Nephron (organoid): ENCODE data around the gene PACRGL.

ENCODE experiments used
- H3K27ac Mint-ChIP-seq, 3 experiments: 2 replicates each; pipeline ENCODE4 v1.8.0; 2020; ENCODE audit warnings: mixed read lengths in 3 of 3, mild to moderate bottlenecking in 2 of 3, moderate library complexity in 1 of 3
- H3K27me3 Mint-ChIP-seq: 2 replicates; pipeline ENCODE4 v1.8.0; 2021; ENCODE audit warnings: low read depth, mild to moderate bottlenecking, moderate library complexity, mixed read lengths
- H3K36me3 Mint-ChIP-seq: 2 replicates; pipeline ENCODE4 v1.8.0; 2020; ENCODE audit warnings: low read depth, mixed read lengths
- H3K4me1 Mint-ChIP-seq: 2 replicates; pipeline ENCODE4 v1.8.0; 2020; ENCODE audit warnings: mixed read lengths
- H3K4me3 Mint-ChIP-seq, 3 experiments: 2 replicates each; pipeline ENCODE4 v1.8.0; 2020; ENCODE audit warnings: mild to moderate bottlenecking in 3 of 3, mixed read lengths in 3 of 3, moderate library complexity in 2 of 3
- H3K9me3 Mint-ChIP-seq: 2 replicates; pipeline ENCODE4 v1.8.0; 2020; ENCODE audit warnings: mixed read lengths
- TF ChIP-seq, protein P1 (sequence below), 3 experiments: fragments of 200-600 bp; sonication (generic); IDR thresholded peaks; one replicate each; pipeline ENCODE4 v1.5.0; 2021; ENCODE audit warnings: antibody characterized with exemption in 3 of 3; ENCODE audit not compliant: unreplicated experiment in 3 of 3

Gene PACRGL

DNA sequence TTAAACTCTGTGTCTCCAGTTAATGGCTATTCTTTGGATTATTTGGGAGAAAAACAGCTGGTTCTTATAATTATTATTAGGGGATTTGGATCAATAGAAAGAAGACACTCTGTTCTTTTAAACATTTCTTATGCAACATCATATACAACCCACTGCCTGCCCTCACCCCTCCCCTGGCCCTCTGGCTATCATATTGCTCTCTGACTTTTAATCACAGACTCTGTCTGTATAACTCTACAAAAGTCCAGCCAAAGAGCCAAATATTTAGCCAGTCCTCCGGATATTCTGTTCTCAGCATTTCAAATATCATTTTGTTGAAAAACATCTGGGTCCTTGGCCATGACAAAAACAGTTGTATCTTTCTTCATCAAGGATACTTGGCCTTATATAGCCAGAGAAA lies 19.0 kb upstream of the PACRGL start:
- TF ChIP-seq, protein P1, sequence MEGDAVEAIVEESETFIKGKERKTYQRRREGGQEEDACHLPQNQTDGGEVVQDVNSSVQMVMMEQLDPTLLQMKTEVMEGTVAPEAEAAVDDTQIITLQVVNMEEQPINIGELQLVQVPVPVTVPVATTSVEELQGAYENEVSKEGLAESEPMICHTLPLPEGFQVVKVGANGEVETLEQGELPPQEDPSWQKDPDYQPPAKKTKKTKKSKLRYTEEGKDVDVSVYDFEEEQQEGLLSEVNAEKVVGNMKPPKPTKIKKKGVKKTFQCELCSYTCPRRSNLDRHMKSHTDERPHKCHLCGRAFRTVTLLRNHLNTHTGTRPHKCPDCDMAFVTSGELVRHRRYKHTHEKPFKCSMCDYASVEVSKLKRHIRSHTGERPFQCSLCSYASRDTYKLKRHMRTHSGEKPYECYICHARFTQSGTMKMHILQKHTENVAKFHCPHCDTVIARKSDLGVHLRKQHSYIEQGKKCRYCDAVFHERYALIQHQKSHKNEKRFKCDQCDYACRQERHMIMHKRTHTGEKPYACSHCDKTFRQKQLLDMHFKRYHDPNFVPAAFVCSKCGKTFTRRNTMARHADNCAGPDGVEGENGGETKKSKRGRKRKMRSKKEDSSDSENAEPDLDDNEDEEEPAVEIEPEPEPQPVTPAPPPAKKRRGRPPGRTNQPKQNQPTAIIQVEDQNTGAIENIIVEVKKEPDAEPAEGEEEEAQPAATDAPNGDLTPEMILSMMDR (IDR thresholded peaks at IDR 0.05; ENCODE audit: unreplicated experiment in 3 of 3): no peak
- peak overlapping the region; percentile 72 to 82 (median 76) for H3K27ac Mint-ChIP-seq
- no peaks in the 10 kb centered on the region for H3K36me3 Mint-ChIP-seq
- no peak overlapping the region for H3K4me3 Mint-ChIP-seq
- no peaks in the 10 kb centered on the region for H3K27me3 Mint-ChIP-seq
- peaks cover 51% of the 10 kb centered on the region for H3K4me1 Mint-ChIP-seq
- H3K9me3 Mint-ChIP-seq: peaks cover 2% of the 10 kb centered on the region

DNA sequence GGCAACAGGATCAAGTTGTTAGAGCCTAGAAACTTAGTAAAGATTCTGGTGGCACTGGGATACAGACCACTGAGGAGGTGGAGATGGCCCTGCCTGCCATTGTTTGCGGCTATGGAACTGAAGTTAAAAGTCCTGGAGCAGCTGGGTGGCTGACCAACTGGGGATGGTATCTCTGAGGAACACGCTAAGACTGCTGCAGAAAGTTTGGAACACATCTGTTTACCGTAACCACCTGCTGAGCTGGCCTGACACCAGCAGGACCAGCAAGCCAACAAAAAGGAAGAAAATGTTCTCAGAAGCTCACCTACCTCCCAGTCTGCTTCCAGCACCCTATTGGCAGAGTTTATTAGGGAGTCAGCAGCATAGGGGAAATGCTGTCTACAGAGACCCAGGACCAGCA lies 17.4 kb upstream of the PACRGL start:
- Mint-ChIP-seq H3K9me3 (peaks cover under 1% of the 10 kb centered on the region), H3K4me3 (no peak overlapping the region), H3K27me3 (no peaks in the 10 kb centered on the region), H3K27ac (peak overlapping the region in 2 of 3 experiments; percentile 71 to 82), H3K36me3 (no peaks in the 10 kb centered on the region), H3K4me1 (peaks cover 40% of the 10 kb centered on the region)
- TF ChIP-seq, protein P1 (IDR thresholded peaks at IDR 0.05; ENCODE audit: unreplicated experiment in 3 of 3): no peak

DNA sequence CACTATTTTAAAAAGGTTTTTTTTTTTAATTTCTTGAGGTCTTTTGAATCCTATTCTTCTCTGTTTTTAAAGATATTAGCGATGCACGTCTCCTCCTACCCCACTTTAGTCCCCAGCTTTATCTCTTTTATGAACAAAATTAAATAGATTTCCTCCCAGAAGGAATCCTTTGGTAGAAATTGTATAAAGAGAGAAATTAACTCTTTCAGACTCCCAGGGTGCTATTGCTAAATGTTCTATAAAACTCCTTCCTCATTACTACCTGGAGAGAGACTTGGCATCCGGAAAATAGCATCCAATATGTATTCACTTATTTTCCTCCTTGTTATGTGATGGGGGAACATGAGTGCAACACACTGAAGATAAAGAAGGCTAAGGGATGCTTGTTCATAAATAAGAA lies 16.5 kb upstream of the PACRGL start:
- TF ChIP-seq, protein P1 (IDR thresholded peaks at IDR 0.05; ENCODE audit: unreplicated experiment in 3 of 3): no peak
- Mint-ChIP-seq H3K4me3 (no peak overlapping the region), H3K36me3 (no peaks in the 10 kb centered on the region), H3K27me3 (no peaks in the 10 kb centered on the region), H3K9me3 (no peaks in the 10 kb centered on the region), H3K27ac (peak overlapping the region in 1 of 3 experiments; percentile 59), H3K4me1 (peaks cover 47% of the 10 kb centered on the region)

DNA sequence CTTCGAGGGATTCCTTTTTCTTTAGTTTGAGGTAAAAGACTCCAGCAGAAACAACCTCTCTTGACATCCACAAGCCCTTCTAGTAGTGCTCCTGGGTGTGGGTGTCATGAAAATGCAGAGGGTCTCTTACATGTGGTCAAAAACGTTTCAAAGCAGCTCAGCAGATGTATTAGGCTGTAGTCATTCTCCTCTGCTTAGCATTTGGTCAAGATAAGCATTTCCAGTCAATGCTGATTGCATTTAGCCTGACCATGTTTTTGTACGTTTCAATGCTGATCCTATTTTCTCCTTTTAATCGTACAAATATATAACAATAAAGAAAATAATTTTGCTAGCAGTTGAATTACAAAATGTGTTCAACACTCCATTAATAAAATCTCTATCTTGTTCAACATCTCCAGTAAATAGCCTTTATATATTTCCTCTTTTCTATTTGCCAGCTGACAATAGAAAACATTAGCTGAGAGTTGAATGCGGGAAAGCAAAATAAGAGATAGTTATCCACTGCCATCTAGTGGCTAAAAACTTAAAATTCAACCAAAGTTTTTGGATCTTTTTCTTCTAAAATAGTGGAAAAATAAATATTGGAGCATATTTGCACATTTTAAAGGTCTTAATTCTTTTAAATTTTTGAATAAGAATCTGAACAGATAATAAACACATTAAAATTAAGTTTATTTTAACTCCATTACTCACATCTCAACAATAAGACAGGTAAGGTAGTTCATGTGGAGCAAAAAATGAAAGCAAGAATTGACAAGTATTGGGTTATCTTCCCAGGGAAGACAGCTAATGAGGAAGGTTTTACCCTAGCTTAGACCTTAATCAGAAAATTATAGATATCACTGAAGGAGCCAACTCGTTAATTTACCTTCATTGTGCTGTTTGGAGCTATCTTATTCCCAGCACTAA lies 15.2 kb upstream of the PACRGL start:
- no peaks in the 10 kb centered on the region for H3K27me3 Mint-ChIP-seq
- H3K4me3 Mint-ChIP-seq: no peak overlapping the region
- H3K36me3 Mint-ChIP-seq: no peaks in the 10 kb centered on the region
- TF ChIP-seq, protein P1 (IDR thresholded peaks at IDR 0.05; ENCODE audit: unreplicated experiment in 3 of 3): peak; percentile 63 to 84 (median 68)
- H3K4me1 Mint-ChIP-seq: peaks cover 42% of the 10 kb centered on the region
- no peaks in the 10 kb centered on the region for H3K9me3 Mint-ChIP-seq
- H3K27ac Mint-ChIP-seq: peak overlapping the region; percentile 16 to 59 (median 44)

DNA sequence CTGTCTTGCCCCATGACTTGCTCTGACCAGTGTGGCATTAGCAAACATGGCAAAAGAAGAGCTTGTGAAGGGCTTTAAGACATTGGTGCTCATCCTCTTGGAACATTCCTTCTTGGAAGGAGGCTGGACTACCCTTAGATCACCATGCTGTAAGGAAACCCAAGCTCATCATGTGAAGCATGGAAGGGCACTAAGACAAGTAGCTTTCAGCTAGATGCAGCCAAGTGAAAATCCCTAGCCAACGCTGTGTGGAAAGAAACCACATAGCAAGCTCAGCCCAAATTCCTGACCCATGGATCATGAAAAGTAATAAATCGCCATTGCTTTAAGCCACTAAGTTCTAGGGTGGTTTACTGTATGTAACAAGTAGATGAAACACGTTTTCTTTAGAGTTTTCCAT lies 12.4 kb upstream of the PACRGL start:
- peak overlapping the region in 1 of 3 experiments; percentile 55 for H3K27ac Mint-ChIP-seq
- H3K9me3 Mint-ChIP-seq: no peaks in the 10 kb centered on the region
- no peak overlapping the region for H3K4me3 Mint-ChIP-seq
- TF ChIP-seq, protein P1 (IDR thresholded peaks at IDR 0.05; ENCODE audit: unreplicated experiment in 3 of 3): no peak
- H3K36me3 Mint-ChIP-seq: no peaks in the 10 kb centered on the region
- H3K4me1 Mint-ChIP-seq: peaks cover 25% of the 10 kb centered on the region
- no peaks in the 10 kb centered on the region for H3K27me3 Mint-ChIP-seq

DNA sequence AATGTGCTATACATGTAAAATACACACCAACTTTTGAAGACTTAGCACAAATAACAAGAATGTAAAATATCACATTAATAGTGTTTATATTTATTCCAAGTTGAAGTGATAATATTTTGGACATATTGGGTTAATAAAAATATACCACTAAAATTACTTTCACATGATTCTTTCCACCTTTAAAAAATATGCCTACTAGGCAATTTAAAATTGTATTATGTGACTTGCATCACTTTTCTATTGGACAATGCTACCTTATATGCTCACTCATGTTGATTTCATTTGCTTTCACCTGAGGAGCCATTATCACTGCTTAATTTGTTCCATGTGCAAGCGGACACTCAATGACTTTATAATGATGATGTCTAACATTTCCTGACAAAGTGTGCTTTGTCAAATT lies 3.4 kb upstream of the PACRGL start:
- H3K36me3 Mint-ChIP-seq: no peaks in the 10 kb centered on the region
- H3K4me3 Mint-ChIP-seq: no peak overlapping the region
- no peaks in the 10 kb centered on the region for H3K9me3 Mint-ChIP-seq
- TF ChIP-seq, protein P1 (IDR thresholded peaks at IDR 0.05; ENCODE audit: unreplicated experiment in 3 of 3): no peak
- no peaks in the 10 kb centered on the region for H3K27me3 Mint-ChIP-seq
- no peak overlapping the region for H3K27ac Mint-ChIP-seq
- peaks cover 25% of the 10 kb centered on the region for H3K4me1 Mint-ChIP-seq
